Measurements from ENCODE around the gene BIRC6.

GRCh38 chr2:32399221-32399620, 42.4 kb downstream of the BIRC6 start:
- TF ChIP-seq CEBPB (IDR thresholded peaks at IDR 0.05) (no peak), MYC (IDR thresholded peaks at IDR 0.05; ENCODE audit: borderline replicate concordance, low read length) (no peak), USF2 (IDR thresholded peaks at IDR 0.05) (no peak), NFE2L2 (conservative IDR thresholded peaks at IDR 0.05; ENCODE audit: low read length) (no peak), POLR2A (IDR thresholded peaks at IDR 0.05; ENCODE audit: low read length) (no peak), CTCF (IDR thresholded peaks at IDR 0.05) (no peak), RCOR1 (IDR thresholded peaks at IDR 0.05; ENCODE audit: low read depth, low read length) (no peak)
